ENCODE data around the gene GCDH. TPM values are rescaled to one million over a fixed set of nuclear protein-coding genes. Genes with fewer than 3 reads are reported as not detected.

Gene GCDH
- total RNA-seq, 2 donors from 2014 or later: 58.1 to 62.9 TPM

DNA sequence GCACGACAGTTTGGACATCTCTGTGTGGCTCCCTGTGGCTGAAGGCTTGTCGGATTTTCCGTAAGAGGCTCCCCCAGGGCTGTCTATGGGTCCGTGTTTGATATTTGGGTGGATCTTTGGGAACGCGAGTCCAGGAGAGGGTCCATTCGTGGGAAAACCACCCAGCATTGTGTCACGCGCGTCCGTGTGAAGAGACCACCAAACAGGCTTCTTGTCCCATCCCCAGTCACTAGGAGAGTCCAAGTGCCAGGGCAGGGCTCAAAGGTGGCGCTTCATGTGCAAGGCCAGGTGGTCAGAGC lies 6.4 kb upstream of the GCDH start:
- Histone ChIP-seq H3K9ac (ENCODE audit: extremely low read depth, low read length, poor library complexity, severe bottlenecking) (no peak overlapping the region), H3K36me3 (ENCODE audit: control insufficient read depth, insufficient read depth, low read length) (no peaks in the 10 kb centered on the region), H3K4me3 (ENCODE audit: low read length) (peak overlapping the region; percentile 77), H3K27me3 (ENCODE audit: control insufficient read depth, insufficient read depth, low read length, poor library complexity, severe bottlenecking) (peaks cover 37% of the 10 kb centered on the region), H3K9me3 (ENCODE audit: control insufficient read depth, low read length) (peaks cover 18% of the 10 kb centered on the region), H3K4me1 (ENCODE audit: control insufficient read depth, insufficient read depth, low read length) (no peaks in the 10 kb centered on the region), H3K27ac (ENCODE audit: low read depth, low read length) (no peak overlapping the region)
- Mint-ChIP-seq H3K9me3 (peaks cover 26% of the 10 kb centered on the region), H3K36me3 (ENCODE audit: low read depth) (no peaks in the 10 kb centered on the region), H3K27ac (no peak overlapping the region), H3K27me3 (ENCODE audit: insufficient read depth) (peaks cover 40% of the 10 kb centered on the region), H3K4me3 (peak overlapping the region; percentile 71), H3K4me1 (peaks cover 10% of the 10 kb centered on the region)
- DNase-seq: no peak
- 79 to 85% methylated on average over 8 to 12 of the region's 12 CpGs for WGBS, 2 experiments (ENCODE audit: insufficient coverage in 1 of 2, insufficient read length in 1 of 2)
- TF ChIP-seq, protein P1, sequence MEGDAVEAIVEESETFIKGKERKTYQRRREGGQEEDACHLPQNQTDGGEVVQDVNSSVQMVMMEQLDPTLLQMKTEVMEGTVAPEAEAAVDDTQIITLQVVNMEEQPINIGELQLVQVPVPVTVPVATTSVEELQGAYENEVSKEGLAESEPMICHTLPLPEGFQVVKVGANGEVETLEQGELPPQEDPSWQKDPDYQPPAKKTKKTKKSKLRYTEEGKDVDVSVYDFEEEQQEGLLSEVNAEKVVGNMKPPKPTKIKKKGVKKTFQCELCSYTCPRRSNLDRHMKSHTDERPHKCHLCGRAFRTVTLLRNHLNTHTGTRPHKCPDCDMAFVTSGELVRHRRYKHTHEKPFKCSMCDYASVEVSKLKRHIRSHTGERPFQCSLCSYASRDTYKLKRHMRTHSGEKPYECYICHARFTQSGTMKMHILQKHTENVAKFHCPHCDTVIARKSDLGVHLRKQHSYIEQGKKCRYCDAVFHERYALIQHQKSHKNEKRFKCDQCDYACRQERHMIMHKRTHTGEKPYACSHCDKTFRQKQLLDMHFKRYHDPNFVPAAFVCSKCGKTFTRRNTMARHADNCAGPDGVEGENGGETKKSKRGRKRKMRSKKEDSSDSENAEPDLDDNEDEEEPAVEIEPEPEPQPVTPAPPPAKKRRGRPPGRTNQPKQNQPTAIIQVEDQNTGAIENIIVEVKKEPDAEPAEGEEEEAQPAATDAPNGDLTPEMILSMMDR (conservative IDR thresholded peaks at IDR 0.05): no peak

- WGBS, 2 experiments (ENCODE audit: insufficient coverage in 1 of 2, insufficient read length in 1 of 2): 4 to 11% methylated on average over 27 to 73 of the region's 73 CpGs
- peak; percentile 99 for DNase-seq
- Histone ChIP-seq H3K9me3 (ENCODE audit: control insufficient read depth, low read length) (peaks cover 18% of the 10 kb centered on the region), H3K4me1 (ENCODE audit: control insufficient read depth, insufficient read depth, low read length) (no peaks in the 10 kb centered on the region), H3K27me3 (ENCODE audit: control insufficient read depth, insufficient read depth, low read length, poor library complexity, severe bottlenecking) (peaks cover 37% of the 10 kb centered on the region), H3K36me3 (ENCODE audit: control insufficient read depth, insufficient read depth, low read length) (no peaks in the 10 kb centered on the region), H3K27ac (ENCODE audit: low read depth, low read length) (no peak overlapping the region), H3K9ac (ENCODE audit: extremely low read depth, low read length, poor library complexity, severe bottlenecking) (no peak overlapping the region), H3K4me3 (ENCODE audit: low read length) (peak overlapping the region; percentile 77)
- TF ChIP-seq, protein P1 (conservative IDR thresholded peaks at IDR 0.05): peak; percentile 91
- Mint-ChIP-seq H3K36me3 (ENCODE audit: low read depth) (no peaks in the 10 kb centered on the region), H3K27ac (peak overlapping the region; percentile 89), H3K9me3 (peaks cover 26% of the 10 kb centered on the region), H3K27me3 (ENCODE audit: insufficient read depth) (peaks cover 40% of the 10 kb centered on the region), H3K4me1 (peaks cover 10% of the 10 kb centered on the region), H3K4me3 (peak overlapping the region; percentile 71)
Measured at GRCh38 chr19:12884926-12885748, 5.8 kb upstream of the GCDH start.

DNA sequence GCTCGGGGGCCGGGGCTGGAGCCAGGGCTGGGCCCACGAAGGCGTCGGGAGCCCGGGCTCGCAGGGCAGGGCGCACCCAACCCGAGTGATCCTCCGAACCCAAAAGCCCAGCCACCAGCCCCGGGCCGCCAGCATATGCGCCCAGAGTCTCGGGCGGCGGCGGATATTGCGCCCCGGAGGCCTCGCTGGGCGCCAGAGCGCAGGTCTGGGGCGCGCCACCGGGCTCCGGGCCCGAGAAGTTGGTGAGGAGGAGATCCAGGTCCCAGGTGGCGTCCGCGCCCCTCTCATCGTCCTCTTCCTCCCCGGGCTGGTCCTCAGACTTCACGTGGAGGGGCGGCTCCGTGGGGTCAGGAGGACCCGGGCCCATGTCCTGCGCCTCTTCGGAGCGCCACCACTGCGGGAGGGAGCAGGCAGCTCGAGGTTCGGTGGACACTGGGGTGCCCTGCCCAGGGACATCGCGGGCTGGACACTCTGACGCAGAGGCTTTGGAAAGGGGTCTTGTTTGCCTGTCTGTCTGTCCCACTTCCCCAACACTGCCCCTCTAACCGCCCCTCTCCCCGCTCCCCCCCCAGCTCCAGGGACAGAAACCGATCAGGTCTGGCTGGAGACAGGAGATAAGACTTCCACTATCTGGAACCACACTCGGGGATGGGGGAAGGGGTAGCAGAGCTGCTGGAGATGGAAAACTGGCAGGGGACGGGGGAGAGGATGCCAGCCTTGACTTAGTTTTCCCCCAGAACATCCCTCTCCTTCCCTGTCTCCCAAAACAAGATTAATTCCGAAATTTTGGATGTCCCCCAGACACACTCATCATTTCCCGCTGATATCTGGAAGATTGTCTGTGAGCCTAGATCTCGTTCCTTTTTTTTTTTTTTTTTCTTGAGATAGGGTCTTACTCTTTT lies 5.0 kb upstream of the GCDH start:
- Mint-ChIP-seq H3K36me3 (ENCODE audit: low read depth) (no peaks in the 10 kb centered on the region), H3K4me3 (peak overlapping the region; percentile 71), H3K4me1 (peaks cover 8% of the 10 kb centered on the region), H3K27ac (peak overlapping the region; percentile 26), H3K27me3 (ENCODE audit: insufficient read depth) (peaks cover 38% of the 10 kb centered on the region), H3K9me3 (peaks cover 26% of the 10 kb centered on the region)
- H3K4me1 ChIP-seq (ENCODE audit: control insufficient read depth, insufficient read depth, low read length): no peaks in the 10 kb centered on the region
- peak overlapping the region; percentile 77 for H3K4me3 ChIP-seq (ENCODE audit: low read length)
- TF ChIP-seq, protein P1 (conservative IDR thresholded peaks at IDR 0.05): peak; percentile 14
- peak; percentile 81 for DNase-seq
- H3K9ac ChIP-seq (ENCODE audit: extremely low read depth, low read length, poor library complexity, severe bottlenecking): peak overlapping the region; percentile 20
- H3K36me3 ChIP-seq (ENCODE audit: control insufficient read depth, insufficient read depth, low read length): no peaks in the 10 kb centered on the region
- 7 to 9% methylated on average over 3 to 51 of the region's 53 CpGs for WGBS, 2 experiments (ENCODE audit: insufficient coverage in 1 of 2, insufficient read length in 1 of 2)
- H3K27ac ChIP-seq (ENCODE audit: low read depth, low read length): no peak overlapping the region
- H3K9me3 ChIP-seq (ENCODE audit: control insufficient read depth, low read length): peaks cover 18% of the 10 kb centered on the region
- H3K27me3 ChIP-seq (ENCODE audit: control insufficient read depth, insufficient read depth, low read length, poor library complexity, severe bottlenecking): peaks cover 37% of the 10 kb centered on the region
